Upper lobe of right lung (tissue), 1 donor: ENCODE measurements around the gene TRIP10. TPM values are rescaled to one million over a fixed set of nuclear protein-coding genes. Genes with fewer than 3 reads are reported as not detected.
A peak's percentile ranks its signal among the peaks of the same experiment; 100 is the strongest.
"Not testable (repeated sequence)": the region's sequence is repeated elsewhere in the genome, so short reads cannot be mapped to it uniquely, and the experiment has no call there.

Experiments
- ATAC-seq: fragments of 200-7000 bp; cut with Tn5 transposase; one replicate; pipeline ENCODE4 v1.9.1; 2020; ENCODE audit warnings: mild to moderate bottlenecking, moderate library complexity
- DNase-seq: peaks from one replicate; pipeline ENCODE4 v3.0.0-alpha.2; 2020
- H3K27ac ChIP-seq: fragments of 200-600 bp; one replicate; pipeline ENCODE4 v1.8.0; 2022
- H3K27me3 ChIP-seq: fragments of 200-600 bp; one replicate; pipeline ENCODE4 v1.8.0; 2022; ENCODE audit warnings: mild to moderate bottlenecking
- H3K36me3 ChIP-seq: fragments of 200-600 bp; one replicate; pipeline ENCODE4 v1.8.0; 2022
- H3K4me1 ChIP-seq: fragments of 200-600 bp; one replicate; pipeline ENCODE4 v1.8.0; 2022
- H3K4me3 ChIP-seq: fragments of 200-600 bp; one replicate; pipeline ENCODE4 v1.8.0; 2022; ENCODE audit warnings: mild to moderate bottlenecking
- H3K9me3 ChIP-seq: fragments of 200-600 bp; one replicate; pipeline ENCODE4 v1.8.0; 2022
- CTCF ChIP-seq: fragments of 200-600 bp; IDR thresholded peaks from one replicate; pipeline ENCODE4 v1.8.0; 2022; ENCODE audit warnings: antibody characterized with exemption
- intact Hi-C: fragments of 100-400 bp; cut with DNase I; formaldehyde crosslinking; loops from one replicate; pipeline ENCODE4 v1.11.0; 2022
- total RNA-seq: library from RNA; stranded (reverse); fragmentation: NEBNext Ultra II Directional; extraction: Animal tissue kit (Norgen Biotek cat#: 25700); gene quantifications from one replicate; pipeline ENCODE4 v1.2.1, GENCODE V29; 2021
- donor health status: DM: no; HTN: yes; CAD: no; lungs with severe emphysema.

The TRIP10 gene
- total RNA-seq, 1 donor from 2014 or later = 88.1 TPM

DNA sequence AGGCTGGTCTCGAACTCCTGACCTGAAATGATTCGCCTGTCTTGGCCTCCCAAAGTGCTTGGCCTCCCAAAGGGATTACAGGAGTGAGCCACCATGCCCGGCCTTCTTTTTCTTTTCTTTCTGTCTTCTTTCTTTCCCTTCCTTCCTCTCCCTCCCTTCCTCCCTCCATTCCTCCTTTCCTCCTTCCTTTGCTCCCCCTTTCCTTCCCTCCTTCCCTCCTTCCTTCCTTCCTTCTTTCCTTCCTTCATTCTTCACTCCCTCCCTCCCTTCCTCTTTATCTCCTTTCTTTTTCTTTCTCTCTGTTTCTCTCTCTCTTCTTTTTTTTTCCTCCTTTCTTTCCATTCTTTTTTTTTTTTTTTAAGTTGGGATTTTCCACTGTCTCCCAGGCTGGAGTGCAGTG is 31.1 kb upstream of the TRIP10 start:
- TF ChIP-seq CTCF = no peak
- no peak for ATAC-seq

GRCh38 chr19:6708913-6709312 is 30.6 kb upstream of the TRIP10 start:
- H3K9me3 ChIP-seq, H3K27me3 ChIP-seq, H3K4me1 ChIP-seq, ATAC-seq, H3K4me3 ChIP-seq, intact Hi-C loops, H3K27ac ChIP-seq, DNase-seq: not testable (repeated sequence)
- peaks cover 25% of the 10 kb centered on the region for H3K36me3 ChIP-seq

More for the DNA sequence above, 31.1 kb upstream of the TRIP10 start:
- H3K36me3 ChIP-seq = peaks cover 25% of the 10 kb centered on the region
- H3K27me3 ChIP-seq = no peaks in the 10 kb centered on the region
- H3K27ac ChIP-seq = no peak overlapping the region
- no peak overlapping the region for H3K4me3 ChIP-seq
- H3K9me3 ChIP-seq = no peaks in the 10 kb centered on the region
- DNase-seq = no peak
- intact Hi-C loops = no loop called here
- no peaks in the 10 kb centered on the region for H3K4me1 ChIP-seq

DNA sequence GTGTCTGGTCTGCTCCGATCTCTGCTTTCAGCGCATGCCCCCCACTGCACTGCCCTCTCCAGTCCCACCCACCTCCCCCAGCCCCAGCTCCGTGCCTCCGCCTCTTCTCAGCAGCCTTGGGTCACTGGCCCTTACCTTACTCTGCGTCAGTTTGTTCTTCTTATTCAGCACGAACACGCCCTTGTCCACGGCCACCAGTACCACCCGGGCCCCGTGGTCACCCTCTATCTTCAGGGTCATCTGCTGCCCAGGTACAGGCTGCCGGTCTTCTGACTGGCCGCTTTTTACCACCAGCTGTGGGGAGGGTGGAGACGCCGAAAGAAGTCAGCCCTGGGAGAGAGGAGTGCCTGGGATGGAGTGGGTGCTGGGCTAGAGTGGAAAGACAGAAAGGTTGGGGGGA is 29.9 kb upstream of the TRIP10 start:
- intact Hi-C loops = no loop called here
- H3K27ac ChIP-seq = no peak overlapping the region
- no peak for TF ChIP-seq CTCF
- no peaks in the 10 kb centered on the region for H3K9me3 ChIP-seq
- no peaks in the 10 kb centered on the region for H3K4me1 ChIP-seq
- no peaks in the 10 kb centered on the region for H3K27me3 ChIP-seq
- DNase-seq = no peak
- H3K36me3 ChIP-seq = peaks cover 25% of the 10 kb centered on the region
- no peak overlapping the region for H3K4me3 ChIP-seq
- no peak for ATAC-seq

DNA sequence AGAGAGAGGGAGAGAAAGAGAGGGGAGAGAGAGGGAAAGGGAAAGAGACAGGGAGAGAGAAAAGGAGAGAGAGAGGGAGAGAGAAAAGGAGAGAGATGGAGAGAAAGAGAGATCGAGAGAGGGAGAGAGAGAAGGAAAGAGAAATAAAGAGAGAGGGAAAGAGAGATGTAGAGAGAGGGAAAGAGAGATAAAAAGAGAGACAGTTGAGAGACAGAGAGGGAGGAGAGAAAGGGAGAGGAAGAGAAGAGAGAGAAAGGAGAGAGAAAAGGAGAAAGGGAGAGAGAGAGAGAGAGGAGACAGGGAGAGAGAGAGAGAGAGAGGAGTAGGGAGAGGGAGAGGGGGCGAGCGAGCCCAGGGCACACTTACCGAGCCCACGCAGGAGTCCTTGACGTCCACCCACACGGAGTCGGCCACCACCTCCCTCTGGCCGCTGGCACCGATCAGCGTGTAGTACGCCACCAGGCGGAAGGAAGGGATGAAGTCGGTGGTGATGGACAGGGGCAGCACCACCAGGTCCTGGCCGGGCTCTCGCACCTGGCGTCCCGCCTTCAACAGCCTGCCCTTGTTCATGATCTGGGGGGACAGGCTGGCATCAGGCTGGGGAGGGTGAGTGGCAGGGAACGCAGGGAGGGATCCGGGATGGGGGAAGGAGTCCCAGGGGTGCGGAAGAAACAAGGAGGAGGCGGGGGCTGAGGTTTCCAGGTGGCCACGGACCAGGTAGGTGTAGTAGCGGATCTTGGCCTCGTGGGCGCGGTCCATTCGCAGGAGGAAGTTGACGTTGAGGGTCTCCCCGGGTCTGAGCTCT is 29.0 kb upstream of the TRIP10 start:
- Histone ChIP-seq H3K27me3 (no peaks in the 10 kb centered on the region), H3K9me3 (no peaks in the 10 kb centered on the region), H3K27ac (no peak overlapping the region), H3K4me3 (no peak overlapping the region), H3K36me3 (peaks cover 24% of the 10 kb centered on the region), H3K4me1 (no peaks in the 10 kb centered on the region)
- TF ChIP-seq CTCF = peak; percentile 11
- intact Hi-C loops = no loop called here
- DNase-seq (no peak), ATAC-seq (peak; percentile 22)

DNA sequence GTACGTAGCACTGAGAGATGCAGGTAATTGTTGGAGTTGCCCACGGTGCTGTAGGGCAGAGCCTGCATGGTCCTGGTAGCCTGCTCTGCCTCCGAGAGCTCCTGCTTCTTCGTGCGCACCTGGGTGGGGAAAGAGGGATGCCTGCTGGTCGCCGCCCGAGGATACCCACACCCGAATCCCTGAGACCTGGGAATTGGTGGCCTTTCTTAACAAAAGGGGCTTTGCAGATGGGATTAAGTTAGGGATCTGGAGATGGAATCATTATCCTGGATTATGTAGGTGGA is 28.5 kb upstream of the TRIP10 start:
- ATAC-seq = no peak
- no peak overlapping the region for H3K27ac ChIP-seq
- DNase-seq = no peak
- H3K36me3 ChIP-seq = peaks cover 24% of the 10 kb centered on the region
- no peak for TF ChIP-seq CTCF
- no peak overlapping the region for H3K4me3 ChIP-seq
- intact Hi-C loops = no loop called here
- H3K27me3 ChIP-seq = no peaks in the 10 kb centered on the region
- H3K9me3 ChIP-seq = no peaks in the 10 kb centered on the region
- H3K4me1 ChIP-seq = no peaks in the 10 kb centered on the region

DNA sequence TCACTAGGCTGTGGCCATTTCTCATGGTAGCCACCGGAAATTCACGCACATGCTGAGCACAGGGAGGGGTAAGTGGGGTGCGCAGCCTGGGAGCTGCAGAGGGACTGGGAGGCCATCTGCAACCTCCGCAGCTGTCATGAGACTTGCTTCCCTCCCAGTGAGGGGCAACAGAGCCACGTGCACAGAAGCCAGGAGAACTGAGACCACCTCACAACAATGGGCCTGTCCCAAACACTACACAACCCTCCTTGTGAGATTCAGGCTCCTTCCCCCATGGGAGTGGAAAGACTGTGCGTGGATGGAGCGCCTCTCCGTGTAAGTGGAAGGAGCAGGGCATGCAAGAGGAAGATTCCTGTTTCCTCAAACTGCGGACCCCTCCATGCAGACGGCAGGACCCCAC is 27.9 kb upstream of the TRIP10 start:
- Histone ChIP-seq H3K36me3 (peaks cover 24% of the 10 kb centered on the region), H3K27me3 (no peaks in the 10 kb centered on the region), H3K27ac (no peak overlapping the region), H3K9me3 (no peaks in the 10 kb centered on the region), H3K4me3 (no peak overlapping the region), H3K4me1 (no peaks in the 10 kb centered on the region)
- DNase-seq (no peak), ATAC-seq (no peak)
- intact Hi-C loops = no loop called here
- no peak for TF ChIP-seq CTCF
